ENCODE measurements around the gene SP140L. TPM values are rescaled to one million over a fixed set of nuclear protein-coding genes. Genes with fewer than 3 reads are reported as not detected.

SP140L gene
- total RNA-seq, 3 donors from 2014 or later = 8.5 to 56.1 (median 17.4) TPM

DNA sequence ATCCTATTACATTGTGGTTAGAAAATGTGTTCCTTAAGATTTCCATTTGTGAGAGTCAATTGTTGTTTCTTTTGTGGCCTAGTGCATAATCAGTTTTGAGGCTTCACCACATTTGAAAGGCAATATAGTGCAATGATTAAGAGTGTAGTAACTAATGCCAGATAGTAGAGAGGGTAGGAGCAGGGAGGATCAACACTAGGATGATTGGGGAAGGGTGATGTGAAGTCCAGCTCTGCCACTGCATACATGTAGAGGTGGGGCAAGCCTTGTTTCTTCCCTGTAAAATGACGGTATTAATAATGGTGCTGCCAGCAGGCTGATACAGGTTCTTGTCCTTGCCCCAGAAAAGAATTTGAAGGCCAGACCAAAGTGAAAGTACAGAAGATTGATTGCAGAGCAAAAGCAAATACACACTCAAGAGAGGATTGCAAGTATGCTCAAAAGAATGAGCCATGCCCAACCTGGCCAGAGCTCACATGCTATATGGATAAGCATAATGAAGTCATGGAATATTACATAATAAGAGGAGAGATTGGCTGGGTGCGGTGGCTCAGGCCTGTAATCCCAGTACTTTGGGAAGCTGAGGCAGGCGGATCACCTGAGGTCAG is 97.0 kb downstream of the SP140L start:
- Histone ChIP-seq H3K36me3 (no peaks in the 10 kb centered on the region), H3K4me3 (peak overlapping the region in 2 of 3 donors; percentile 2 to 5), H3K27me3 (no peaks in the 10 kb centered on the region), H3K4me1 (peaks cover 0 to 8% of the 10 kb centered on the region in 2 donors), H3K9me3 (peaks cover 0 to 6% of the 10 kb centered on the region in 2 donors), H3K27ac (peak overlapping the region; percentile 34 to 65)
- TF ChIP-seq POLR2A (IDR thresholded peaks at IDR 0.05) = no peak
- no peak for TF ChIP-seq POLR2AphosphoS5 (IDR thresholded peaks at IDR 0.05)
- TF ChIP-seq CTCF (IDR thresholded peaks at IDR 0.05) = no peak
- no peak for DNase-seq (ENCODE audit: low spot score in 2 of 2)
- intact Hi-C loops (cut with DNase I; ENCODE audit: low total_unique reads) = no loop called here

DNA sequence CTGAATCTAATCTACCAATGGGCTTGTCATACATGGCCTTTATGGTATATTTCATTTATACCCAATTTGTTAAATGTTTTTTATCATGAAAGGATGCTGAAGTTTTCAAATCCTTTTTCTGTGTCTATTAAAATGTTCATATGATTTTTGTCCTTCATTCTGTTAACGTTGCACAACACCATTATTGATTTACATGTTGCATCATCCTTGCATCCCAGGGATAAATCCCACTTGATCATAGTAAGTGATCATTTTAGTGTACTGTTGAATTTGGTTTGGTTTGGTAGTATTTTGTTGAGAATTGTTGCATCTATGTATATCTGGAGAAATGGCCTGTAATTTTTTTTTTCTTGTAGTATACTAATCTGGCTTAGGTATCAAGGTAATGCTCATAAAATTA is 98.4 kb downstream of the SP140L start:
- Histone ChIP-seq H3K27me3 (no peaks in the 10 kb centered on the region), H3K4me3 (no peak overlapping the region), H3K9me3 (peaks cover 0 to 10% of the 10 kb centered on the region in 2 donors), H3K27ac (no peak overlapping the region), H3K36me3 (peaks cover 7% of the 10 kb centered on the region), H3K4me1 (peaks cover 0 to 8% of the 10 kb centered on the region in 2 donors)
- intact Hi-C loops (cut with DNase I; ENCODE audit: low total_unique reads) = no loop called here
- TF ChIP-seq POLR2AphosphoS5 (IDR thresholded peaks at IDR 0.05) = no peak
- TF ChIP-seq POLR2A (IDR thresholded peaks at IDR 0.05) = no peak
- TF ChIP-seq CTCF (IDR thresholded peaks at IDR 0.05) = no peak
- no peak for DNase-seq (ENCODE audit: low spot score in 2 of 2)

DNA sequence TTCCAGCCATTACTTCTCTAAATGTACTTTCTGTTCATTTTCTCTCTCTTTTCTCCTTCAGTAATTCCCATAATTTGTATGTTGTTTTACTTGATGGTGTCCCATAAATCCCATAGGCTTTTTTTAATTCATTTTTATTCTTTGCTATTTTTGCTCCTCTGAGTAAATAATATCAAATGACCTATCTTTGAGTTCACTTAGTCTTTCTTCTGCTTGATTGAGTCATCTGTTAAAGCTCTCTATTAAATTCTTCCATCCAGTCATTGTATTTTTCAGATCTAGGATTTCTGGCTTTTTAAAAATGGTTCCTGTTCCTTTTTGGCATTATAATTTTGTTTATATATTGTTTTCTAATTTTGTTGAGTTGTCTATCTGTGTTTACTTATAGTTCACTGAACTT is 102.5 kb downstream of the SP140L start:
- Histone ChIP-seq H3K9me3 (peaks cover 0 to 16% of the 10 kb centered on the region in 2 donors), H3K27ac (no peak overlapping the region), H3K27me3 (no peaks in the 10 kb centered on the region), H3K4me1 (no peaks in the 10 kb centered on the region), H3K36me3 (peaks cover 7% of the 10 kb centered on the region), H3K4me3 (no peak overlapping the region)
- intact Hi-C loops (cut with DNase I; ENCODE audit: low total_unique reads) = no loop called here
- DNase-seq (ENCODE audit: low spot score in 2 of 2) = no peak
- TF ChIP-seq POLR2AphosphoS5 (IDR thresholded peaks at IDR 0.05) = no peak
- no peak for TF ChIP-seq CTCF (IDR thresholded peaks at IDR 0.05)
- no peak for TF ChIP-seq POLR2A (IDR thresholded peaks at IDR 0.05)

- intact Hi-C loops (cut with DNase I; ENCODE audit: low total_unique reads) = no loop called here
- no peak for DNase-seq (ENCODE audit: low spot score in 2 of 2)
- peaks cover 7% of the 10 kb centered on the region for H3K36me3 ChIP-seq
- peaks cover 0 to 24% of the 10 kb centered on the region in 2 donors for H3K9me3 ChIP-seq
- no peak for TF ChIP-seq POLR2AphosphoS5 (IDR thresholded peaks at IDR 0.05)
- TF ChIP-seq CTCF (IDR thresholded peaks at IDR 0.05) = no peak
- TF ChIP-seq POLR2A (IDR thresholded peaks at IDR 0.05) = no peak
- H3K27ac ChIP-seq = no peak overlapping the region
- no peaks in the 10 kb centered on the region for H3K4me1 ChIP-seq
- H3K4me3 ChIP-seq = no peak overlapping the region
- no peaks in the 10 kb centered on the region for H3K27me3 ChIP-seq
These were observed 104.2 kb downstream of the SP140L start for GRCh38 chr2:230430957-230431910.
